Hepatocyte (in vitro differentiated cells): ENCODE data around the gene SMARCC2.

Source experiments
- EZH2 ChIP-seq: fragments of 200-600 bp; sonication (generic); IDR thresholded peaks from 2 replicates; pipeline ENCODE4 v1.6.1; 2016; ENCODE audit warnings: antibody characterized with exemption, mild to moderate bottlenecking, borderline replicate concordance
- TF ChIP-seq, protein P1 (sequence below): fragments of 200-600 bp; sonication (generic); IDR thresholded peaks from 2 replicates; pipeline ENCODE4 v1.5.1; 2016; ENCODE audit warnings: antibody characterized with exemption, mild to moderate bottlenecking; ENCODE audit not compliant: poor library complexity

DNA sequence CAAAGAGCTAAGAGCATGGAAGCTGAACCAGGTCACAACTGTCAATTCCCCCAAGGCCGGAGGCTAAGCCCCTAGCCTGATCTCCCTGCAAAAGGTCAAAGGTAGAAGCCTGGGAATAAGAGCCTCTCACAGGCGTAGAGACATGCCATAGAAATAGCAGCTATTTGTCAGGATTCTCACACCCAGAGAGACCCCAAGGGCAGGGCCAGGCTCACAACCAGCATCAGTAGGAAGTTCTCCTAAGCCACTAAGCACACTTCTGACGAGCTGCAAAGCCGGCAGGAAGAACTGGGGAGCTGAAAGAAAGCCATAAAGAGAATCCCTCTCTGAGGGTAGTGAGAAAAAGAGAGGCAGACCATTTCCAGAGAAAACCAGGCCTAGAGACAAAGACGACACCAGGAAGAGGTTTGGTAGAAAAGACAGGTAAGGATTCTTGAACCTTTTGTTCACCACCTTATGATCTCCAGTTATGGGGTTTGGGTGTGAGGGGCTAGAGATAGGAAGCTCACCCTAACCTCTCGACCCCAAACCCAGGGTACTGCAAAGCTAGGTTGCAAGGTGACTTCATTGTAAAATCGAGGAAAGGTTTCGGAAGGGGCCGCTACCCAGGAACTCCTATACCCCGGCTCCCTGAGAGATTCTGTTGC is 1.0 kb downstream of the SMARCC2 start:
- TF ChIP-seq, protein P1, sequence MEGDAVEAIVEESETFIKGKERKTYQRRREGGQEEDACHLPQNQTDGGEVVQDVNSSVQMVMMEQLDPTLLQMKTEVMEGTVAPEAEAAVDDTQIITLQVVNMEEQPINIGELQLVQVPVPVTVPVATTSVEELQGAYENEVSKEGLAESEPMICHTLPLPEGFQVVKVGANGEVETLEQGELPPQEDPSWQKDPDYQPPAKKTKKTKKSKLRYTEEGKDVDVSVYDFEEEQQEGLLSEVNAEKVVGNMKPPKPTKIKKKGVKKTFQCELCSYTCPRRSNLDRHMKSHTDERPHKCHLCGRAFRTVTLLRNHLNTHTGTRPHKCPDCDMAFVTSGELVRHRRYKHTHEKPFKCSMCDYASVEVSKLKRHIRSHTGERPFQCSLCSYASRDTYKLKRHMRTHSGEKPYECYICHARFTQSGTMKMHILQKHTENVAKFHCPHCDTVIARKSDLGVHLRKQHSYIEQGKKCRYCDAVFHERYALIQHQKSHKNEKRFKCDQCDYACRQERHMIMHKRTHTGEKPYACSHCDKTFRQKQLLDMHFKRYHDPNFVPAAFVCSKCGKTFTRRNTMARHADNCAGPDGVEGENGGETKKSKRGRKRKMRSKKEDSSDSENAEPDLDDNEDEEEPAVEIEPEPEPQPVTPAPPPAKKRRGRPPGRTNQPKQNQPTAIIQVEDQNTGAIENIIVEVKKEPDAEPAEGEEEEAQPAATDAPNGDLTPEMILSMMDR = no peak
- TF ChIP-seq EZH2 = no peak
